HG03442 (cell line): ENCODE measurements around the gene CRY1.
A peak's percentile ranks its signal among the peaks of the same experiment; 100 is the strongest.
"Not testable (repeated sequence)": the region's sequence is repeated elsewhere in the genome, so short reads cannot be mapped to it uniquely, and the experiment has no call there.

Source experiments
- ATAC-seq: cut with Tn5 transposase; IDR thresholded peaks from one replicate; pipeline ENCODE4 v1.9.1; 2021; ENCODE audit warnings: mild to moderate bottlenecking, moderate library complexity; ENCODE audit not compliant: unreplicated experiment

CRY1 gene

GRCh38 chr12:107108995-107109508 lies 15.7 kb upstream of the CRY1 start:
- ATAC-seq = no peak

- ATAC-seq = not testable (repeated sequence)
These were observed 15.0 kb upstream of the CRY1 start for GRCh38 chr12:107108366-107108765.

DNA sequence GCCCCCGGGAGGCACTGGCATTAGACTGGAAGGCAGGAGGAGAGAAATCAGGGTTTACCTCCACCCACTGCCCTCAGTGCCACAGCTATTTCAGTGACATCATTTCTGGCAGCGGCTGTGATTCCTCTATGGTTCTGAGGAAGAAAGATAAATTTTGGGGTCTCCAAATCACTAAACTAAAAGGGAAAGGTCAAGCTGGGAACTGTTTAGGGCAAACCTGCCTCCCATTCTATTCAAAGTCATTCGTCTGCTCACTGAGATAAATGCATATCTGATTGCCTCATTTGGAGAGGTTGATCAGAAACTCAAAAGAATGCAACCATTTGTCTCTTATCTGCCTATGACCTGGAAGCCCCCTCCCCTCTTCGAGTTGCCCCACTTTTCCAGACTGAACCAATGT lies 14.0 kb upstream of the CRY1 start:
- ATAC-seq = no peak

DNA sequence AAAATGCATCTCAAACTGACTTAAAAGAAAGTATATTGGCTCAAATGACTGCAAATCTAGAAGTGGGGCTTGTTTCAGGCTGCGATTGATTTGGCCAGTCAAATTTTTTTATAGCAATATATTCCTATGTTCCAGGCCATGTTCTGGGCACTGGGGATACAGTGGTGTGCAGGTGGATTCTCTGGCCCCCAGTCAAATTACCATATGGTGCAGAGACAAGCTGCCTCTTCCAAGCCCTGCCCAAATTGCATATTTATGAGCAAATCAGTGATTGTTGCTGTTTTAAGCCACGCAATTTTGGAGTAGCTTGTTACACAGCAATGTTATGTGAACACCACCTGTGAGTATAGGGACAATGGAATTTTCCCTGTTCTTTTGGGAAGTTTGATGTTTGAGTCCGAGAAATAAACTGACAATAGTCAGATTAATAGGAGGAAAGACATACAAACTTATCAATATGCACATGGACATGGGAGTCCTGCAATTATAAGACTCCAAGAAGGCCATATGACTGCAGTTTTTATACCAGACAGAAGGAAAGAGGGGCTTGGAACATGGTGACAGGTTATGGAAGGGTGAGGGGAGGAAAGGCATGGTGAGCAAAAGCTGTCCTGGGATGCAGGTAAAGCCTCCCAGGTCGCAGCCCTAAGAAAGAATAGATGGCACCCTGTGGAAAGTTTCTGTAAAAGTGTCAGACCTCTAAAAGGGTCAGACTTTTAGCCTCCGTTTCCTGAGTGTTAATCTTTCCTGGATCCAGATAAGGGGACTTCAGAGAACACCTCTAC lies 13.1 kb upstream of the CRY1 start:
- no peak for ATAC-seq

DNA sequence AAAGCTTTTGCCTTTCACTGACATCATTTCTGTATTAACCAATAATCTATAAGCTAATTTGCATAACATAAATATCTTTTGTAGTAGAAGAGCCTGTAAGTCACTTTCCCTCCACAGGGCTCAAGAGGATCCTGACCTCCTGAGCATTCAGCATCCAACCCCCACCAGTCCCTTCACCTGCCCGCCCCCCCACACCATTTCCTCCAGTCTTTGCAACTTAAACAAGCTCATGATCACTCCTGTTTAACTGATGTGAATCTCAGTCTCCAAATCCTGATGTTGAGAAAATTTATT lies 12.0 kb upstream of the CRY1 start:
- ATAC-seq = no peak

- ATAC-seq = no peak
These were observed 10.2 kb upstream of the CRY1 start for GRCh38 chr12:107103516-107103915.

DNA sequence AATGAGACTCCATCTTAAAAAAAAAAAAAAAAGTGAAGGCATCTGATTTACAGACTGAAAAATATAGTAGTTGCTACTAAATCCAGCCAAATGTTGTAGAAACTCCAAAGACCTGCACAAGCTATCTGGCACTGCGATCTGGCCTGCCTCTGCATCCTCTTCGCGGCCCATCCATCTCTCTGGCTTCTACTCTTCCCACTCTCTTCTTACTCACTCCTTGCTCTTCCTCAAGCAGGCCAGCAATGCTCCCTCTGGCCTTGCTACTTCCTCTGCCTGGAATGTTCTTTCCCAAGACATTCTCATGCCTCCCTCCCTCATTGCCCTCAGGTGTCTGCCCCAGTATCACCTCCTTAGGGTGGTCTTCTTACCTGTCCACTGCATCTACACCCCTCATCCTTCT lies 9.7 kb upstream of the CRY1 start:
- ATAC-seq = no peak

DNA sequence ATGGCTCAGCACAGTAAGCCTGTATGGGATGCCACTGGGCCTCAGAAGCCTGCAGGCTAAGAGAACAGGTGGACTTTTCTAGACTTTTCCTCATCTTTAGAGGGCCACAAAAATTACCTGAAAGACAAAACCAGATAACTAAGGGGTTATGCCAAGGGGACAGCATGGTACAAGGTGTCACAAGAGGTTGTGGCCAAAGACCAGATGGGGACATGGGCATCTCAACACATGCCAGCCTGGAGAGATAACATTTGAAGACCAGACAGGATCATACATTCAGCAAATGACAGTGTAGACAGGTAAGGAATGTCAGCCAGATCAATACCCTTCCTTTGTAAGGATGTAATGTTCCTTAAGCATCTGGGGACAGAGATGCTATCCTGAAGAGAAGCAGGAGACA lies 8.9 kb upstream of the CRY1 start:
- no peak for ATAC-seq

GRCh38 chr12:107101651-107102050 lies 8.3 kb upstream of the CRY1 start:
- ATAC-seq = no peak

GRCh38 chr12:107099917-107100316 lies 6.6 kb upstream of the CRY1 start:
- ATAC-seq = no peak

DNA sequence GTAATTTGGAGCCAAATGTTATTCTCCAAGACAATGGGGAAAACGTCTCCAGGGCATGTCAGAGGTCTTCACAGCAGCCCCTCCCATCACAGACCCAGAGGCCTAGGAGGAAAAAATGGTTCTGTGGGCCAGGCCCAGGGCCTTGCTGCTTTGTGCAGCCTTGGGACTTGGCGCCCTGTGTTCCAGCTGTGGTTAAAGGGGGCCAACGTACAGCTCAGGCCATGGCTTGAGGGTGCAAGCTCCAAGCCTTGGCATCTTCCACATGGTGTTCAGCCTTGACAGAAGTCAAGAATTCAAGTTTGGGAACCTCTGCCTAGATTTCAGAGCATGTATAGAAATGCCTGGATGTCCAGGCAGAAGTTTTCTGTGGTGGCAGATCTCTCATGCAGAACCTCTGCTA lies 3.2 kb upstream of the CRY1 start:
- ATAC-seq = no peak

DNA sequence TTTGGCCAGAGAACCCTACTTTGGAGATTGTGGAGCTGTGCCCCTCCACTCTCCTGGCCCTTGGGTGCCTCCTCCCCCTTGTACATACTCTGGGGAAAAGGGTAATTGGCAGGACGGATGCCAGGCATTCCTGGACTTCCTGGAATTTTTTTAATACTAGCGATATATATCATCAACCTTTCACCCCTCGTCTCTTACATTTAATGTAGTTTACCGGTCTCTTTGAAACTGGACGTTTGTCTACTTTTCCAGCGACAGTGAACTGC lies 767 bp upstream of the CRY1 start:
- ATAC-seq = no peak

DNA sequence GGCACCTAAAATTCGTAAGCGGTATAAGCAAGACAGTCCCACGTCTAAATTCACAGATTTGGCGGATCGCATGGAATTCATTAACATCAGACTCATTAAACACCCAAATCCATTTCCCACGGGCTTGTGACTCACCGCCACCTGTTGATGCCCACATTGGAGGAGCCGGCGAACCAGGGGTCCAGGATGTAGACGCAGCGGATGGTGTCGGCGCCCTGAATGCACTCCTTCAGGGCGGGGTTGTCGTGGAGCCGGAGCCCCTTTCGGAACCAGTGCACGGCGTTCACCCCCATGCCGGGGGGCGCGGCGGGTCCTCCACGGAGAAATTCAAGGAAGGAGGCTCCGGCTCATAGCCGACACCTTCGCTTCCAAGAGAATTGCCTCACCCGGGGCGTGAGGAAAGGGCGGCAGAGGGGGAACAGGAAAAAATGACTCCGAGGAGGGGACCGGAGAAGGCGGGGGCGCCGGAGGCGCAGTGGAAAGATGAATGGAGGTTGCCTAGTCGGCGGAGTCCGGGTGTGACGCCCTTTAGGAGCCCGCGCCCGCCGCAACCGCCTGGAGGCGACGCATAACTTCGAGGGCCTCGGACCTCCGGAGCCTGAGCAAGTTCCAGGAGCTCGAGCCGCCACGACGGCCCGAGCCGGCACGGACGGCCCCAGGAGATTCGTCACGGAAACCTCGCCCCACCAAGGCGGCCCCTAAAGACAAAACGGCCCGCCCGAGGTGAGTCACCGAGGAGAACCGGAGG lies 506 bp downstream of the CRY1 start:
- peak; percentile 24 for ATAC-seq

DNA sequence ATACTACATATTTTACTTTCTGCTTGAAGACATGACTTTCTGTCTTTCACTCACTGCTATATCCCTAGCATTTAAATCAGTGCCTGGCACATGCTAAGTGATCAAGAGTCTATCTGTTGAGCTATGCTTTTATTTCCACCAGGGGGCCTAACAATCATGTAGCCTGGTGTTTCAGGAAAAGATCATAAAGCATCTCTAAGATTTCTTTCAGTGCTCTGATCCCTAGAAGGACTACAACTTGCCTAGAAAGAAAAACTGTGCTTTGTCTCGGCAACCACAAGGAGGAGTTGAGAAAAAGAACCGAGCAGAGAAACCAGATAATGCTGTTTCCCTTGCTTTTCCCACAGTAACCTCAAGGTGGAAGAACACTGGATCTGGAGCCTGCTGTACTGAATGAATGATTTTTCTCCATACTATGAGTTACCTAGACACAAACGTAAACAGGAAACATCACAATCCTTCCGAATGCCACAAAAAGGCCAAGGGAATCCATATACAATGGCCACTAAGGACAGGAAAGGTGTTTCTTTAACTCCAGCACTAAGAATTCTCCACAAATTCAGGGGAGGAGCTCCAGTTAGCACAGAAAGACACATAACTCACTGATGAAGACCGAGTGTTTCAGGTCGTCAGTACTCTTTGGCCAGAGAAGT lies 1.2 kb downstream of the CRY1 start:
- no peak for ATAC-seq

DNA sequence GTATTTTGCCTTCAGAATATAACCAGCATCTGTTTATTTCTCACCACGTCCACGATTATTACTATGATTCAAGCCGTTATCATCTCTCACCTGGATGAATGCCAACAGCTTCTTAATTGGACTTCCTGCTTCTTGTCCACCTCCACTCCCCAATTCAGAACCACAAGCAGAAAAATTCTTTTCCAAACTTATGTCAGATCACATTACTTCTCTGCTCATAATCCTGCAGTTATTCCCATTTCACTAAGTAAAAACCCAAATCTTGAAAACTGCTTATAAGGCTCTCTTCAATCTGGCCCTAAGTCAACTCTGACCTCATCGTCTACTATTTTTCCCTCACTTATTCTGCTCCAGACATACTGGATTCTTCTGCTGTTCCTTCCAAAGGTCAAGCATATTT lies 2.0 kb downstream of the CRY1 start:
- ATAC-seq = no peak

DNA sequence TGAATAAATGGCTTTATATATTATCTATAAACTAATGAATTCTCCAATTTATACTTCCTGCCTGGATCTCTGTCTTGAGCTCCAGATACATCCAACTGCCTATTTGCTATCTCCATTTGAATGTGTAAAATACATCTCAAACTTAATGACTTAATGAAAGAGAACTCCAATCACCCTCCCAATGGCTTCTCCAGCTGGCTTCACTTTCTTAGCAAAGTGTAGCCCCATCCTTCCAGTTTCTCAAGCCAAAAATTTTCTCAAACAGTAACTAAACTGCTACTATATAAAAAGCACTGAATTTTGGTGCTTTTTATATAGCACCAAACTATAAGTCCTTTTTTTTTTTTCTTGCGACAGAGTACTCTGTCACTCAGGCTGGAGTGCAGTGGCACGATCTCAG lies 2.6 kb downstream of the CRY1 start:
- ATAC-seq = no peak

DNA sequence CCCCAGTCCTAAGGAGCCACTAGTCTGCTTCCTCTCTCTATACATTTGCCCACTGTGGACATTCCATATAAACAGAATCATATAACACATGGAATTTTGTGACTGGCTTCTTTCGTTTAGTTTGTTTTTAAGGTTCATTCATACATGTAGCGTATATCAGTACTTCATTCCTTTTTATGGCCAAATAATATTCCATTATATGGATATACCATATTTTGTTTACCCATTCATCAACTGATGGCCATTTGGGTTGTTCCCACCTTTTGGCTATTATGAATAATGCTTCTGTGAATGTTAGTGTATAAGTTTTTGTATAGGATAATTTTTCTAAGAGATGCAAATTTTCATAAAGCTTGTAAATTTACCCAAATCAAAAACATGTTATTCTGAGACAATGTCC lies 4.4 kb downstream of the CRY1 start:
- no peak for ATAC-seq

DNA sequence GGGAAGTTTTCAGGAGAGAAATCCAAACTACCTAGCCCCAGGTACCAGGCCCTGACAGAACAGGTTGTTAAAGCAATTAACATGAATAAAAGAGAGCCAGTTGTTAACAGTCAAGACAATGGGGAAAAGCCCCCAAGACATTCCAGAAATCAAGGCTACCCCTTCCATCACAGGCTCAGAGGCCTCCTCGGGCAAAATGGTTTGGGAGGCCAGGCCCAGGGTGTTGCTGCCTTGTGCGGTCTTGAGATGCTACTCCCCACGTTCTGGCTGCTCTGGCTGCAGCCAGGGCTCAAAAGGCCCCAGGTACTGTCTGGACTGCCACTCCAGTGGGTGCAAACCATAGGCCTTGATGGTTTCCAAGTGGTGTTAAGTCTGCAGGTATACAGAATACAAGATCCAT lies 7.0 kb downstream of the CRY1 start:
- ATAC-seq = no peak

DNA sequence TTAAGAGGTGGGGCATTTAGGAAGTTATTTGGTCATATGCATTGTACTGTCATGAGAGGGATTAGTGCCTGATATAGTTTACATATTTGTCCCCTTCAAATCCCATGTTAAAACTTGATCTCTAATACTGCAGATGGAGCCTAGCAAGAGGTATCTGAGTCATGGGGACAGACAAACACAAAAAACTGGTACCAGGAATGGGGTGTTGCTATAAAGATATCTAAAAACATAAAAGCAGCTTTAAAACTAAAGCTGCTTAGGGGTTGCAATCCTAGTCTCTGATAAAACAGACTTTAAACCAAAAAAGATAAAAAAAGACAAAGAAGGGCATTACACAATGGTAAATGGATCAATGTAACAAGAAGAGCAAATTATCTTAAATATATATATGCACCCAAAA lies 11.6 kb downstream of the CRY1 start:
- ATAC-seq = no peak

DNA sequence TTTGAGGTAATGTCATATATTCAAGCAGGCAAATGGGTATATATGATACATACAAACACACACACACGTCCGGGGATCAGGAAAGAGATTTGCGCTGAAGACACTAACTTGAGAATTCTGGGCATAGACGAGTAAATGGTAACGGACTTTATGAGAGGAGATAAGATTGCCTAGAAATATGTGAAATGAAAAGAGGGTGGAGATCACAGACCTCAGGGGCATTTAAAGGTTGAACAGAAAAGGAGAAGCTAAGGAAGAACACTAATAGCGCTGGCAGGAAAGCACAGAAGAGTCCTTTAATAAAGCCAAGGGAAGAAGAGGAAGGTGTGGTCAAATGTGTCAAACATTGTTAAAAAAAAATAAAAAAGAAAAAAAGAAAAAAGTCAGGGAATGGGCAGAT lies 13.1 kb downstream of the CRY1 start:
- no peak for ATAC-seq

- ATAC-seq = no peak
These were observed 14.0 kb downstream of the CRY1 start for GRCh38 chr12:107079172-107080011.
